Stimulated activated effector memory CD8-positive, alpha-beta T cell treated with anti-CD3 and anti-CD28 coated beads, Interleukin-12 subunit alpha, Interleukin-12 subunit beta, amount 100 ng/mL, for 72 hours (primary cell): ENCODE measurements around the gene ARG2.

Source experiments
- ATAC-seq: fragments of 150-1000 bp; cut with Tn5 transposase; 2 replicates; pipeline ENCODE4 v1.10.0; 2021
- DNase-seq, 2 donors: peaks; one replicate each; pipeline ENCODE4 v3.0.0; 2021 to 2022; ENCODE audit warnings: low spot score in 2 of 2
- H3K27ac Mint-ChIP-seq: one replicate; pipeline ENCODE4 v1.8.0; 2022; ENCODE audit warnings: mild to moderate bottlenecking, mixed read lengths
- H3K36me3 Mint-ChIP-seq: one replicate; pipeline ENCODE4 v1.8.0; 2022; ENCODE audit warnings: mild to moderate bottlenecking, mixed read lengths
- H3K4me1 Mint-ChIP-seq: one replicate; pipeline ENCODE4 v1.8.0; 2022; ENCODE audit warnings: mixed read lengths
- H3K4me3 Mint-ChIP-seq: one replicate; pipeline ENCODE4 v1.8.0; 2022; ENCODE audit warnings: mild to moderate bottlenecking, mixed read lengths
- H3K9me3 Mint-ChIP-seq: one replicate; pipeline ENCODE4 v1.8.0; 2022; ENCODE audit warnings: mixed read lengths

ARG2 gene

GRCh38 chr14:67643713-67644112 is 24.0 kb downstream of the ARG2 start:
- Mint-ChIP-seq H3K9me3 (no peaks in the 10 kb centered on the region), H3K4me3 (no peak overlapping the region), H3K27ac (peak overlapping the region; percentile 44), H3K36me3 (peaks cover 68% of the 10 kb centered on the region), H3K4me1 (peaks cover 15% of the 10 kb centered on the region)
- DNase-seq (no peak), ATAC-seq (no peak)

- no peak for DNase-seq
- no peaks in the 10 kb centered on the region for H3K9me3 Mint-ChIP-seq
- H3K36me3 Mint-ChIP-seq: peaks cover 74% of the 10 kb centered on the region
- peaks cover 15% of the 10 kb centered on the region for H3K4me1 Mint-ChIP-seq
- H3K4me3 Mint-ChIP-seq: no peak overlapping the region
- ATAC-seq: no peak
- H3K27ac Mint-ChIP-seq: peak overlapping the region; percentile 44
These were observed 24.7 kb downstream of the ARG2 start for GRCh38 chr14:67644428-67644827.

GRCh38 chr14:67645414-67645813 is 25.7 kb downstream of the ARG2 start:
- DNase-seq: no peak
- Mint-ChIP-seq H3K4me3 (no peak overlapping the region), H3K4me1 (peaks cover 15% of the 10 kb centered on the region), H3K9me3 (no peaks in the 10 kb centered on the region), H3K36me3 (peaks cover 81% of the 10 kb centered on the region), H3K27ac (peak overlapping the region; percentile 44)
- no peak for ATAC-seq

GRCh38 chr14:67646131-67646530 is 26.4 kb downstream of the ARG2 start:
- H3K4me1 Mint-ChIP-seq: peaks cover 15% of the 10 kb centered on the region
- no peak overlapping the region for H3K27ac Mint-ChIP-seq
- DNase-seq (no peak), ATAC-seq (no peak)
- H3K36me3 Mint-ChIP-seq: peaks cover 84% of the 10 kb centered on the region
- H3K4me3 Mint-ChIP-seq: no peak overlapping the region
- no peaks in the 10 kb centered on the region for H3K9me3 Mint-ChIP-seq

GRCh38 chr14:67650151-67650550 is 30.4 kb downstream of the ARG2 start:
- DNase-seq: no peak
- no peaks in the 10 kb centered on the region for H3K4me1 Mint-ChIP-seq
- ATAC-seq: no peak
- H3K9me3 Mint-ChIP-seq: no peaks in the 10 kb centered on the region
- peaks cover 91% of the 10 kb centered on the region for H3K36me3 Mint-ChIP-seq
- no peak overlapping the region for H3K4me3 Mint-ChIP-seq
- H3K27ac Mint-ChIP-seq: peak overlapping the region; percentile 45

GRCh38 chr14:67650694-67651093 is 31.0 kb downstream of the ARG2 start:
- H3K9me3 Mint-ChIP-seq: no peaks in the 10 kb centered on the region
- DNase-seq (no peak), ATAC-seq (no peak)
- no peaks in the 10 kb centered on the region for H3K4me1 Mint-ChIP-seq
- no peak overlapping the region for H3K4me3 Mint-ChIP-seq
- H3K36me3 Mint-ChIP-seq: peaks cover 91% of the 10 kb centered on the region
- H3K27ac Mint-ChIP-seq: peak overlapping the region; percentile 45

GRCh38 chr14:67652189-67652588 is 32.5 kb downstream of the ARG2 start:
- Mint-ChIP-seq H3K27ac (peak overlapping the region; percentile 45), H3K4me3 (no peak overlapping the region), H3K36me3 (peaks cover 91% of the 10 kb centered on the region), H3K4me1 (no peaks in the 10 kb centered on the region), H3K9me3 (no peaks in the 10 kb centered on the region)
- no peak for DNase-seq
- peak; percentile 54 for ATAC-seq

GRCh38 chr14:67653651-67654280 is 34.0 kb downstream of the ARG2 start:
- Mint-ChIP-seq H3K4me1 (no peaks in the 10 kb centered on the region), H3K9me3 (no peaks in the 10 kb centered on the region), H3K4me3 (no peak overlapping the region), H3K36me3 (peaks cover 97% of the 10 kb centered on the region), H3K27ac (no peak overlapping the region)
- DNase-seq: no peak
- no peak for ATAC-seq

GRCh38 chr14:67663633-67664032 is 43.9 kb downstream of the ARG2 start:
- H3K27ac Mint-ChIP-seq: peak overlapping the region; percentile 21
- no peak for ATAC-seq
- no peaks in the 10 kb centered on the region for H3K9me3 Mint-ChIP-seq

GRCh38 chr14:67665868-67666267 is 46.1 kb downstream of the ARG2 start:
- no peak for DNase-seq
- peak overlapping the region; percentile 80 for H3K27ac Mint-ChIP-seq

More at GRCh38 chr14:67663633-67664032, 43.9 kb downstream of the ARG2 start:
- DNase-seq: no peak
- Mint-ChIP-seq H3K4me1 (peaks cover 29% of the 10 kb centered on the region), H3K36me3 (peaks cover 38% of the 10 kb centered on the region), H3K4me3 (no peak overlapping the region)

GRCh38 chr14:67666750-67667449 is 47.2 kb downstream of the ARG2 start:
- Mint-ChIP-seq H3K27ac (peak overlapping the region; percentile 80), H3K4me1 (peaks cover 58% of the 10 kb centered on the region), H3K4me3 (no peak overlapping the region), H3K9me3 (no peaks in the 10 kb centered on the region), H3K36me3 (peaks cover 9% of the 10 kb centered on the region)
- ATAC-seq (peak; percentile 77), DNase-seq (peak in 1 of 2 donors; percentile 55)

More at GRCh38 chr14:67665868-67666267, 46.1 kb downstream of the ARG2 start:
- Mint-ChIP-seq H3K4me1 (peaks cover 51% of the 10 kb centered on the region), H3K36me3 (peaks cover 19% of the 10 kb centered on the region), H3K9me3 (no peaks in the 10 kb centered on the region), H3K4me3 (no peak overlapping the region)
- ATAC-seq: peak; percentile 43

- Mint-ChIP-seq H3K4me3 (no peak overlapping the region), H3K4me1 (peaks cover 71% of the 10 kb centered on the region), H3K36me3 (peaks cover 16% of the 10 kb centered on the region), H3K27ac (no peak overlapping the region), H3K9me3 (no peaks in the 10 kb centered on the region)
- ATAC-seq (peak; percentile 83), DNase-seq (peak in 1 of 2 donors; percentile 59)
These were observed 48.8 kb downstream of the ARG2 start for GRCh38 chr14:67668559-67668958.

- ATAC-seq (no peak), DNase-seq (no peak)
- Mint-ChIP-seq H3K9me3 (no peaks in the 10 kb centered on the region), H3K4me1 (peaks cover 49% of the 10 kb centered on the region), H3K36me3 (peaks cover 36% of the 10 kb centered on the region), H3K4me3 (peak overlapping the region; percentile 83), H3K27ac (peak overlapping the region; percentile 90)
These were observed 53.7 kb downstream of the ARG2 start for GRCh38 chr14:67673451-67673850.

- Mint-ChIP-seq H3K36me3 (peaks cover 42% of the 10 kb centered on the region), H3K4me1 (peaks cover 43% of the 10 kb centered on the region), H3K4me3 (peak overlapping the region; percentile 83), H3K27ac (peak overlapping the region; percentile 90), H3K9me3 (no peaks in the 10 kb centered on the region)
- ATAC-seq (peak; percentile 74), DNase-seq (peak; percentile 36 to 67)
These were observed 54.4 kb downstream of the ARG2 start for GRCh38 chr14:67674139-67674479.

GRCh38 chr14:67674480-67675218 is 54.9 kb downstream of the ARG2 start, which contains the start of gene VTI1B:
VTI1B (minus strand) TSS chr14:67674632; CDS start chr14:67674489, 143 bp downstream.
- Mint-ChIP-seq H3K9me3 (no peaks in the 10 kb centered on the region), H3K36me3 (peaks cover 44% of the 10 kb centered on the region), H3K27ac (peak within 1 kb of the TSS; percentile 90), H3K4me3 (peak within 1 kb of the TSS; percentile 83), H3K4me1 (peaks cover 37% of the 10 kb centered on the region)
- ATAC-seq (peak; percentile 96), DNase-seq (peak; percentile 76 to 90)
